ENCODE measurements around the gene PRRT2.
"Not testable (repeated sequence)": the region's sequence is repeated elsewhere in the genome, so short reads cannot be mapped to it uniquely, and the experiment has no call there.

The PRRT2 gene

GRCh38 chr16:29824589-29825144 is 12.7 kb downstream of the PRRT2 start:
- H3K36me3 ChIP-seq (ENCODE audit: insufficient read depth, low read length): peaks cover 14% of the 10 kb centered on the region
- peaks cover 13% of the 10 kb centered on the region for H3K4me1 ChIP-seq (ENCODE audit: insufficient read depth, low read length)
- no peak overlapping the region for H3K9ac ChIP-seq (ENCODE audit: low read depth, low read length)
- no peak overlapping the region for H3K27ac ChIP-seq (ENCODE audit: low read depth, low read length)
- H3K4me3 ChIP-seq (ENCODE audit: low read length): no peak overlapping the region
- H3K27me3 ChIP-seq (ENCODE audit: insufficient read depth, low read length): no peaks in the 10 kb centered on the region
- 93% methylated on average over 7 of the region's 7 CpGs for WGBS
- no peaks in the 10 kb centered on the region for H3K9me3 ChIP-seq (ENCODE audit: insufficient read depth, low read depth, low read length)

- Histone ChIP-seq H3K27ac (ENCODE audit: low read depth, low read length) (peak overlapping the region; percentile 45; the same call in 1 of the 2 replicates), H3K9me3 (ENCODE audit: insufficient read depth, low read depth, low read length) (no peaks in the 10 kb centered on the region), H3K4me3 (ENCODE audit: low read length) (no peak overlapping the region), H3K4me1 (ENCODE audit: insufficient read depth, low read length) (peaks cover 13% of the 10 kb centered on the region), H3K9ac (ENCODE audit: low read depth, low read length) (peak overlapping the region; percentile 33), H3K27me3 (ENCODE audit: insufficient read depth, low read length) (no peaks in the 10 kb centered on the region), H3K36me3 (ENCODE audit: insufficient read depth, low read length) (peaks cover 7% of the 10 kb centered on the region; the same call in 1 of the 2 replicates)
- 79% methylated on average over 10 of the region's 10 CpGs for WGBS
These were observed 13.4 kb downstream of the PRRT2 start for GRCh38 chr16:29825145-29826044.

- Histone ChIP-seq H3K27me3 (ENCODE audit: insufficient read depth, low read length) (no peaks in the 10 kb centered on the region), H3K27ac (ENCODE audit: low read depth, low read length) (no peak overlapping the region; the same call in 1 of the 2 replicates), H3K4me1 (ENCODE audit: insufficient read depth, low read length) (peaks cover 13% of the 10 kb centered on the region), H3K36me3 (ENCODE audit: insufficient read depth, low read length) (no peaks in the 10 kb centered on the region), H3K9ac (ENCODE audit: low read depth, low read length) (no peak overlapping the region), H3K9me3 (ENCODE audit: insufficient read depth, low read depth, low read length) (no peaks in the 10 kb centered on the region), H3K4me3 (ENCODE audit: low read length) (no peak overlapping the region)
- 98% methylated on average over 8 of the region's 8 CpGs for WGBS
These were observed 14.3 kb downstream of the PRRT2 start for GRCh38 chr16:29826342-29826695.

- Histone ChIP-seq H3K9me3 (ENCODE audit: insufficient read depth, low read depth, low read length) (no peaks in the 10 kb centered on the region), H3K27ac (ENCODE audit: low read depth, low read length) (no peak overlapping the region), H3K36me3 (ENCODE audit: insufficient read depth, low read length) (no peaks in the 10 kb centered on the region), H3K9ac (ENCODE audit: low read depth, low read length) (no peak overlapping the region), H3K4me3 (ENCODE audit: low read length) (no peak overlapping the region), H3K27me3 (ENCODE audit: insufficient read depth, low read length) (no peaks in the 10 kb centered on the region), H3K4me1 (ENCODE audit: insufficient read depth, low read length) (peaks cover 2% of the 10 kb centered on the region; the same call in 1 of the 2 replicates)
- WGBS: 95% methylated on average over 11 of the region's 11 CpGs
These were observed 18.8 kb downstream of the PRRT2 start for GRCh38 chr16:29830774-29831173.

GRCh38 chr16:29831490-29831889 is 19.5 kb downstream of the PRRT2 start:
- H3K27ac ChIP-seq (ENCODE audit: low read depth, low read length): no peak overlapping the region
- no peaks in the 10 kb centered on the region for H3K27me3 ChIP-seq (ENCODE audit: insufficient read depth, low read length)
- no peaks in the 10 kb centered on the region for H3K36me3 ChIP-seq (ENCODE audit: insufficient read depth, low read length)
- H3K9me3 ChIP-seq (ENCODE audit: insufficient read depth, low read depth, low read length): no peaks in the 10 kb centered on the region
- WGBS: 92% methylated on average over 2 of the region's 2 CpGs
- no peak overlapping the region for H3K4me3 ChIP-seq (ENCODE audit: low read length)
- no peak overlapping the region for H3K9ac ChIP-seq (ENCODE audit: low read depth, low read length)
- H3K4me1 ChIP-seq (ENCODE audit: insufficient read depth, low read length): no peaks in the 10 kb centered on the region

- WGBS: 96% methylated on average over 2 of the region's 4 CpGs
- H3K4me3 ChIP-seq (ENCODE audit: low read length); H3K4me1 ChIP-seq (ENCODE audit: insufficient read depth, low read length); H3K36me3 ChIP-seq (ENCODE audit: insufficient read depth, low read length); H3K27me3 ChIP-seq (ENCODE audit: insufficient read depth, low read length); H3K9me3 ChIP-seq (ENCODE audit: insufficient read depth, low read depth, low read length); H3K27ac ChIP-seq (ENCODE audit: low read depth, low read length); H3K9ac ChIP-seq (ENCODE audit: low read depth, low read length): not testable (repeated sequence)
These were observed 21.2 kb downstream of the PRRT2 start for GRCh38 chr16:29833219-29833618.

- Histone ChIP-seq H3K4me1 (ENCODE audit: insufficient read depth, low read length) (no peaks in the 10 kb centered on the region), H3K36me3 (ENCODE audit: insufficient read depth, low read length) (no peaks in the 10 kb centered on the region), H3K27ac (ENCODE audit: low read depth, low read length) (no peak overlapping the region), H3K27me3 (ENCODE audit: insufficient read depth, low read length) (no peaks in the 10 kb centered on the region), H3K9ac (ENCODE audit: low read depth, low read length) (no peak overlapping the region), H3K4me3 (ENCODE audit: low read length) (no peak overlapping the region), H3K9me3 (ENCODE audit: insufficient read depth, low read depth, low read length) (no peaks in the 10 kb centered on the region)
- WGBS: 90% methylated on average over 5 of the region's 5 CpGs
These were observed 22.1 kb downstream of the PRRT2 start for GRCh38 chr16:29834079-29834478.

GRCh38 chr16:29835926-29836325 is 23.9 kb downstream of the PRRT2 start:
- no peak overlapping the region for H3K4me3 ChIP-seq (ENCODE audit: low read length)
- no peaks in the 10 kb centered on the region for H3K4me1 ChIP-seq (ENCODE audit: insufficient read depth, low read length)
- no peaks in the 10 kb centered on the region for H3K9me3 ChIP-seq (ENCODE audit: insufficient read depth, low read depth, low read length)
- 88% methylated on average over 7 of the region's 7 CpGs for WGBS
- no peaks in the 10 kb centered on the region for H3K27me3 ChIP-seq (ENCODE audit: insufficient read depth, low read length)
- H3K36me3 ChIP-seq (ENCODE audit: insufficient read depth, low read length): no peaks in the 10 kb centered on the region
- no peak overlapping the region for H3K27ac ChIP-seq (ENCODE audit: low read depth, low read length)
- H3K9ac ChIP-seq (ENCODE audit: low read depth, low read length): no peak overlapping the region

- Histone ChIP-seq H3K27ac (ENCODE audit: low read depth, low read length) (no peak overlapping the region), H3K4me3 (ENCODE audit: low read length) (no peak overlapping the region), H3K9ac (ENCODE audit: low read depth, low read length) (no peak overlapping the region), H3K4me1 (ENCODE audit: insufficient read depth, low read length) (no peaks in the 10 kb centered on the region), H3K36me3 (ENCODE audit: insufficient read depth, low read length) (no peaks in the 10 kb centered on the region), H3K9me3 (ENCODE audit: insufficient read depth, low read depth, low read length) (no peaks in the 10 kb centered on the region), H3K27me3 (ENCODE audit: insufficient read depth, low read length) (no peaks in the 10 kb centered on the region)
- 89% methylated on average over 15 of the region's 15 CpGs for WGBS
These were observed 24.6 kb downstream of the PRRT2 start for GRCh38 chr16:29836623-29837022.

- Histone ChIP-seq H3K27me3 (ENCODE audit: insufficient read depth, low read length) (no peaks in the 10 kb centered on the region), H3K27ac (ENCODE audit: low read depth, low read length) (no peak overlapping the region)
These were observed 25.8 kb downstream of the PRRT2 start for GRCh38 chr16:29837841-29838240.

GRCh38 chr16:29839822-29840221 is 27.8 kb downstream of the PRRT2 start:
- Histone ChIP-seq H3K27me3 (ENCODE audit: insufficient read depth, low read length) (no peaks in the 10 kb centered on the region), H3K27ac (ENCODE audit: low read depth, low read length) (no peak overlapping the region), H3K9ac (ENCODE audit: low read depth, low read length) (no peak overlapping the region), H3K4me1 (ENCODE audit: insufficient read depth, low read length) (no peaks in the 10 kb centered on the region), H3K9me3 (ENCODE audit: insufficient read depth, low read depth, low read length) (no peaks in the 10 kb centered on the region), H3K4me3 (ENCODE audit: low read length) (no peak overlapping the region), H3K36me3 (ENCODE audit: insufficient read depth, low read length) (no peaks in the 10 kb centered on the region)
- 89% methylated on average over 6 of the region's 6 CpGs for WGBS

More at GRCh38 chr16:29837841-29838240, 25.8 kb downstream of the PRRT2 start:
- Histone ChIP-seq H3K9ac (ENCODE audit: low read depth, low read length) (no peak overlapping the region), H3K4me1 (ENCODE audit: insufficient read depth, low read length) (no peaks in the 10 kb centered on the region), H3K36me3 (ENCODE audit: insufficient read depth, low read length) (no peaks in the 10 kb centered on the region), H3K9me3 (ENCODE audit: insufficient read depth, low read depth, low read length) (no peaks in the 10 kb centered on the region), H3K4me3 (ENCODE audit: low read length) (no peak overlapping the region)
- WGBS: 89% methylated on average over 5 of the region's 5 CpGs
